ENCODE data around the gene GAS2L1. TPM values are rescaled to one million over a fixed set of nuclear protein-coding genes. Genes with fewer than 3 reads are reported as not detected.

The GAS2L1 gene
- polyA plus RNA-seq, 3 donors = 14.9 to 20.0 (median 15.7) TPM

DNA sequence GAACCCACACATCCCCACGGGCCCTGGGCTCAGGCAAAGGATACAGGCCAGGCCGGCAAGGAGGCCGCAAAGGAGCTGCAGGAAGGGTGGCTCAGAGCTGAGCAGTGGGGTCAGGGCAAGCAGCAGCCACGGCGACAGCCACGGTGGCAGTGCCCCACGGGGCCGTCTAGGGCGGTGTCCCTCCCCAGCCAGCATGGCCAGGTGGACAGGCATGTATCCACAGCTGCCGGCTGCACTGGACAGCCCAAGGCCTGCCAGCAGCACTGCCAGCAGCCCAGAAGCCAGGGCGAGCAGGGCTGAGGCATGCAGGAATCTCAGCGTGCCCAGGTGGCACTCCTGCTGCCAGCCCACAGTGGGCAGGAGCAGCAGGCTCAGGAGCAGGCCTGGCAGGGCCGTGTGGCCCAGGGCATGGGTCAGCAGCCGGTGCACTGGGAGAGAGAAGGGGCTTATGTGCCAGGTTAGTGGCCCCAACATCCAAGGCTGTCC is 42.6 kb upstream of the GAS2L1 start:
- H3K79me2 ChIP-seq (ENCODE audit: insufficient read depth, low read length) = peaks cover 19% of the 10 kb centered on the region
- H2AFZ ChIP-seq (ENCODE audit: insufficient read depth, low read depth, low read length, poor library complexity, severe bottlenecking) = no peak overlapping the region
- TF ChIP-seq, protein P1, sequence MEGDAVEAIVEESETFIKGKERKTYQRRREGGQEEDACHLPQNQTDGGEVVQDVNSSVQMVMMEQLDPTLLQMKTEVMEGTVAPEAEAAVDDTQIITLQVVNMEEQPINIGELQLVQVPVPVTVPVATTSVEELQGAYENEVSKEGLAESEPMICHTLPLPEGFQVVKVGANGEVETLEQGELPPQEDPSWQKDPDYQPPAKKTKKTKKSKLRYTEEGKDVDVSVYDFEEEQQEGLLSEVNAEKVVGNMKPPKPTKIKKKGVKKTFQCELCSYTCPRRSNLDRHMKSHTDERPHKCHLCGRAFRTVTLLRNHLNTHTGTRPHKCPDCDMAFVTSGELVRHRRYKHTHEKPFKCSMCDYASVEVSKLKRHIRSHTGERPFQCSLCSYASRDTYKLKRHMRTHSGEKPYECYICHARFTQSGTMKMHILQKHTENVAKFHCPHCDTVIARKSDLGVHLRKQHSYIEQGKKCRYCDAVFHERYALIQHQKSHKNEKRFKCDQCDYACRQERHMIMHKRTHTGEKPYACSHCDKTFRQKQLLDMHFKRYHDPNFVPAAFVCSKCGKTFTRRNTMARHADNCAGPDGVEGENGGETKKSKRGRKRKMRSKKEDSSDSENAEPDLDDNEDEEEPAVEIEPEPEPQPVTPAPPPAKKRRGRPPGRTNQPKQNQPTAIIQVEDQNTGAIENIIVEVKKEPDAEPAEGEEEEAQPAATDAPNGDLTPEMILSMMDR (IDR thresholded peaks at IDR 0.05) = no peak
- H3K4me1 ChIP-seq (ENCODE audit: control insufficient read depth in 1 of 2, insufficient read depth in 2 of 2, low read length in 2 of 2) = peaks cover 11 to 12% of the 10 kb centered on the region in 2 donors
- no peak overlapping the region for H3K9ac ChIP-seq (ENCODE audit: insufficient read depth, low read length, poor library complexity, severe bottlenecking)
- Mint-ChIP-seq H3K9me3 (no peaks in the 10 kb centered on the region), H3K27ac (no peak overlapping the region), H3K36me3 (peaks cover 8 to 16% of the 10 kb centered on the region in 2 donors), H3K4me1 (peaks cover 17% of the 10 kb centered on the region), H3K4me3 (no peak overlapping the region), H3K27me3 (ENCODE audit: low read depth in 3 of 3) (peaks cover under 1 to 4% (median 2%) of the 10 kb centered on the region in 3 donors)
- H3K36me3 ChIP-seq (replicated peaks in 1 of 2; ENCODE audit: control insufficient read depth in 1 of 2, insufficient read depth in 2 of 2, low read length in 2 of 2) = peaks cover 5 to 13% of the 10 kb centered on the region in 2 donors
- H3K27ac ChIP-seq (ENCODE audit: low read depth in 1 of 2, low read length in 2 of 2) = no peak overlapping the region
- no peak overlapping the region for H3K4me3 ChIP-seq (replicated peaks in 1 of 3; ENCODE audit: low read depth in 2 of 3, low read length in 3 of 3)
- H3K27me3 ChIP-seq (ENCODE audit: control insufficient read depth in 2 of 2, insufficient read depth in 2 of 2, low read length in 2 of 2) = no peaks in the 10 kb centered on the region
- no peaks in the 10 kb centered on the region for H3K9me3 ChIP-seq (replicated peaks in 1 of 2; ENCODE audit: control insufficient read depth in 1 of 2, insufficient read depth in 1 of 2, low read length in 2 of 2)
- intact Hi-C loops (cut with micrococcal nuclease) = loop anchor here in 1 of 2 donors (10.0 kb wide), 1 partner anchor 121 kb away; the partner anchor contains the start of gene AP1B1
- 90% methylated on average over 14 of the region's 14 CpGs for WGBS (ENCODE audit: insufficient coverage)
- peaks cover 4% of the 10 kb centered on the region for H4K20me1 ChIP-seq (ENCODE audit: insufficient read depth, low read length)
- DNase-seq = no peak
- H3K4me2 ChIP-seq (replicated peaks; ENCODE audit: extremely low read depth, low read length, poor library complexity, severe bottlenecking) = no peak overlapping the region

DNA sequence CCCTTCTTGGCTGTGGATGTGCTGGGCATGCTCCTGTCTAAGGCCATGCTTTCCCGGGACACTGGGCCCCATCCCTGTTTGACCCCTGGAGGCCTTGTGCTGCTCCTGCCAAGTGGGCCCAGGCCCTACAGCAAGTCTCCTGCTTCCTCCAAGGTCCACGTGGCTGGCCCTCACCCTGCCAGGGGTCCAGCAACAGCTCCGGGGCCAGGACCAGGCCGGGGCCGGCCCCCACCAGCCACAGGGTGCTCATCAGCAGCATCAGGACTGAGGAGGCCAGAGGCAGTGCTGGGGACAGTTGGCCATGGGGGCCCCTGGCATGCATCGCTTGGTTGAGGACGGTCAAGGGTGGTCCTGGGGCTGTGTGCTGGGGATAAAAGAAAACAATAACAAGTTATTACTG is 41.1 kb upstream of the GAS2L1 start:
- H3K79me2 ChIP-seq (ENCODE audit: insufficient read depth, low read length) = peaks cover 34% of the 10 kb centered on the region
- Mint-ChIP-seq H3K4me1 (peaks cover 30% of the 10 kb centered on the region), H3K9me3 (no peaks in the 10 kb centered on the region), H3K36me3 (peaks cover 5 to 10% of the 10 kb centered on the region in 2 donors), H3K27me3 (ENCODE audit: low read depth in 3 of 3) (peaks cover 0 to 4% (median 2%) of the 10 kb centered on the region in 3 donors), H3K4me3 (no peak overlapping the region), H3K27ac (no peak overlapping the region)
- no peak overlapping the region for H2AFZ ChIP-seq (ENCODE audit: insufficient read depth, low read depth, low read length, poor library complexity, severe bottlenecking)
- H4K20me1 ChIP-seq (ENCODE audit: insufficient read depth, low read length) = peaks cover 19% of the 10 kb centered on the region
- no peak overlapping the region for H3K4me3 ChIP-seq (replicated peaks in 1 of 3; ENCODE audit: low read depth in 2 of 3, low read length in 3 of 3)
- no peak overlapping the region for H3K9ac ChIP-seq (ENCODE audit: insufficient read depth, low read length, poor library complexity, severe bottlenecking)
- 92% methylated on average over 5 of the region's 7 CpGs for WGBS (ENCODE audit: insufficient coverage)
- H3K27ac ChIP-seq (ENCODE audit: low read depth in 1 of 2, low read length in 2 of 2) = no peak overlapping the region
- H3K4me2 ChIP-seq (replicated peaks; ENCODE audit: extremely low read depth, low read length, poor library complexity, severe bottlenecking) = no peak overlapping the region
- TF ChIP-seq, protein P1 (IDR thresholded peaks at IDR 0.05) = no peak
- peaks cover 5 to 10% of the 10 kb centered on the region in 2 donors for H3K36me3 ChIP-seq (replicated peaks in 1 of 2; ENCODE audit: control insufficient read depth in 1 of 2, insufficient read depth in 2 of 2, low read length in 2 of 2)
- no peaks in the 10 kb centered on the region for H3K9me3 ChIP-seq (replicated peaks in 1 of 2; ENCODE audit: control insufficient read depth in 1 of 2, insufficient read depth in 1 of 2, low read length in 2 of 2)
- H3K27me3 ChIP-seq (ENCODE audit: control insufficient read depth in 2 of 2, insufficient read depth in 2 of 2, low read length in 2 of 2) = no peaks in the 10 kb centered on the region
- intact Hi-C loops (cut with micrococcal nuclease) = loop anchor here (5.0 to 10.0 kb wide), 2 partner anchors 37 to 119 kb away; partner anchors contain the start of gene AP1B1 (in 1 of the 2)
- DNase-seq = no peak
- peaks cover 25% of the 10 kb centered on the region in 2 donors for H3K4me1 ChIP-seq (ENCODE audit: control insufficient read depth in 1 of 2, insufficient read depth in 2 of 2, low read length in 2 of 2)

Data from CD14-positive monocyte (primary cell).